GM19328 (cell line): ENCODE data around the gene CBX5.
A peak's percentile ranks its signal among the peaks of the same experiment; 100 is the strongest.
"Not testable (repeated sequence)": the region's sequence is repeated elsewhere in the genome, so short reads cannot be mapped to it uniquely, and the experiment has no call there.

Source experiments
- ATAC-seq: cut with Tn5 transposase; IDR thresholded peaks from one replicate; pipeline ENCODE4 v1.9.1; 2021; ENCODE audit warnings: mild to moderate bottlenecking, moderate library complexity; ENCODE audit not compliant: unreplicated experiment

CBX5 gene

GRCh38 chr12:54294953-54295566 lies 15.1 kb upstream of the CBX5 start:
- no peak for ATAC-seq

- no peak for ATAC-seq
These were observed 14.4 kb upstream of the CBX5 start for GRCh38 chr12:54294152-54294952.

GRCh38 chr12:54292931-54293241 lies 13.0 kb upstream of the CBX5 start:
- no peak for ATAC-seq

- ATAC-seq: no peak
These were observed 12.4 kb upstream of the CBX5 start for GRCh38 chr12:54292083-54292930.

GRCh38 chr12:54287261-54288157 lies 7.6 kb upstream of the CBX5 start:
- ATAC-seq: no peak

GRCh38 chr12:54286042-54287030 lies 6.4 kb upstream of the CBX5 start:
- no peak for ATAC-seq

GRCh38 chr12:54285150-54286041 lies 5.5 kb upstream of the CBX5 start:
- ATAC-seq: no peak

GRCh38 chr12:54284070-54284780 lies 4.3 kb upstream of the CBX5 start:
- not testable (repeated sequence) for ATAC-seq

GRCh38 chr12:54282949-54283593 lies 3.1 kb upstream of the CBX5 start:
- no peak for ATAC-seq

GRCh38 chr12:54281694-54282093 lies 1.8 kb upstream of the CBX5 start:
- not testable (repeated sequence) for ATAC-seq

- ATAC-seq: not testable (repeated sequence)
These were observed 1.3 kb upstream of the CBX5 start for GRCh38 chr12:54281261-54281638.

GRCh38 chr12:54280468-54281260 lies 742 bp upstream of the CBX5 start, which contains the start of gene HNRNPA1:
TSS of gene HNRNPA1 (plus strand) at chr12:54280726. CDS start at chr12:54280808, 82 bp downstream.
- ATAC-seq: peak; percentile 84

GRCh38 chr12:54279227-54279631 lies 693 bp downstream of the CBX5 start:
- no peak for ATAC-seq

- ATAC-seq: no peak
These were observed 2.1 kb downstream of the CBX5 start for GRCh38 chr12:54277823-54278276.

GRCh38 chr12:54276368-54276767 lies 3.6 kb downstream of the CBX5 start:
- no peak for ATAC-seq

- no peak for ATAC-seq
These were observed 5.9 kb downstream of the CBX5 start for GRCh38 chr12:54273981-54274380.
